Spleen (tissue), 13 donors: Measurements from ENCODE around the gene ACSM2B. TPM values are rescaled to one million over a fixed set of nuclear protein-coding genes. Genes with fewer than 3 reads are reported as not detected.
"Not testable (repeated sequence)": the region's sequence is repeated elsewhere in the genome, so short reads cannot be mapped to it uniquely, and the experiment has no call there.

ENCODE experiments used
- DNase-seq: peaks from one replicate; pipeline ENCODE4 v3.0.0-alpha.2; 2020
- H3K27ac ChIP-seq, 8 donors: fragments of 200-600 bp; sonication (generic) in 7 of 8; 1 replicate in 4 of 8; 2 replicates in 4 of 8; pipeline versions ENCODE4 v1.5.0 to v1.8.0; 2016 to 2021; ENCODE audit warnings: inconsistent platforms in 4 of 8, mild to moderate bottlenecking in 4 of 8, moderate library complexity in 1 of 8
- H3K27me3 ChIP-seq, 7 donors: fragments of 200-600 bp; sonication (generic) in 6 of 7; replicated peaks in 1 of 7; 1 replicate in 4 of 7; 2 replicates in 3 of 7; pipeline versions ENCODE4 v1.5.0 to v1.8.0; 2016 to 2021; ENCODE audit warnings: inconsistent platforms in 3 of 7, mild to moderate bottlenecking in 1 of 7
- H3K36me3 ChIP-seq, 6 donors: fragments of 200-600 bp; sonication (generic) in 5 of 6; 1 replicate in 4 of 6; 2 replicates in 2 of 6; pipeline versions ENCODE4 v1.5.0 to v1.8.0; 2016 to 2021; ENCODE audit warnings: inconsistent platforms in 2 of 6
- H3K4me1 ChIP-seq, 6 donors: fragments of 200-600 bp; sonication (generic) in 5 of 6; 1 replicate in 3 of 6; 2 replicates in 3 of 6; pipeline versions ENCODE4 v1.5.0 to v1.8.0; 2016 to 2021; ENCODE audit warnings: inconsistent platforms in 3 of 6
- H3K4me3 ChIP-seq, 8 donors: fragments of 200-600 bp; sonication (generic) in 7 of 8; 1 replicate in 4 of 8; 2 replicates in 4 of 8; pipeline versions ENCODE4 v1.5.0 to v1.8.0; 2016 to 2021; ENCODE audit warnings: inconsistent platforms in 4 of 8, mild to moderate bottlenecking in 4 of 8, moderate library complexity in 2 of 8
- H3K9me3 ChIP-seq, 8 donors: fragments of 200-600 bp; sonication (generic) in 7 of 8; 1 replicate in 4 of 8; 2 replicates in 4 of 8; pipeline versions ENCODE4 v1.5.0 to v1.8.0; 2016 to 2021; ENCODE audit warnings: inconsistent platforms in 4 of 8
- POLR2A ChIP-seq, 3 donors: fragments of 450-650 bp; IDR thresholded peaks; one replicate each; pipeline ENCODE4 v1.5.1; 2017; ENCODE audit warnings: antibody characterized with exemption in 3 of 3, mild to moderate bottlenecking in 1 of 3
- POLR2AphosphoS5 ChIP-seq, 3 donors: sonication (generic); formaldehyde crosslinking; IDR thresholded peaks; one replicate each; pipeline ENCODE4 v1.5.1; 2017; ENCODE audit warnings: antibody characterized with exemption in 3 of 3
- WGBS, 5 donors: extraction: QIAGEN DNeasy Blood & Tissue Kit in 3 of 5; methylation state at CpG; one replicate each; pipeline versions ENCODE4 v1.1.5 to v1.1.7; 2013 to 2018; 5-methylcytosine and 5-hydroxymethylcytosine counted together
- intact Hi-C: fragments of 100-400 bp; cut with DNase I; formaldehyde crosslinking; loops from one replicate; pipeline ENCODE4 v1.15.0; 2023; ENCODE audit warnings: low total_unique reads
- long read RNA-seq, 2 donors: transcript quantifications; one replicate each; lab custom pipeline, GENCODE V29; 2026
- polyA plus RNA-seq, 3 donors: library from polyadenylated mRNA; stranded (reverse); fragments of 200-250 nt; gene quantifications; one replicate each; pipeline ENCODE4 v1.2.1, GENCODE V29; 2013
- total RNA-seq, 7 donors: library from RNA; depleted of rRNA in 3 of 7; stranded (reverse); fragments of >200 nt in 3 of 7; fragmentation: NEBNext Ultra II Directional in 4 of 7; extraction: Animal tissue kit (Norgen Biotek cat#: 25700) in 4 of 7; gene quantifications; one replicate each; pipeline versions ENCODE4 v1.1.0 to v1.2.1, GENCODE V29; 2016 to 2021
- TF ChIP-seq, protein P1 (sequence below), 11 experiments: fragments of 200-600 bp in 7 of 11; fragments of 450-650 bp in 4 of 11; sonication (generic) in 4 of 11; IDR thresholded peaks in 8 of 11; conservative IDR thresholded peaks in 3 of 11; 1 replicate in 7 of 11; 2 replicates in 4 of 11; pipeline versions ENCODE4 v1.4.0 to v1.8.0; 2016 to 2021; ENCODE audit warnings: antibody characterized with exemption in 11 of 11, inconsistent platforms in 4 of 11, mild to moderate bottlenecking in 1 of 11
- donor health status: healthy with polysubstance abuse.
- donor health status: DM: no; HTN: no; CAD: no; lungs with moderate emphysema.
- donor health status: DM: no; HTN: no; CAD: no.
- donor health status: Bipolar disorder and iron deficiency.
- donor health status: healthy.
- donor health status: DM: no; HTN: no; CAD: no.
- donor health status: DM: yes; HTN: yes; CAD: no.

Gene ACSM2B, protein sequence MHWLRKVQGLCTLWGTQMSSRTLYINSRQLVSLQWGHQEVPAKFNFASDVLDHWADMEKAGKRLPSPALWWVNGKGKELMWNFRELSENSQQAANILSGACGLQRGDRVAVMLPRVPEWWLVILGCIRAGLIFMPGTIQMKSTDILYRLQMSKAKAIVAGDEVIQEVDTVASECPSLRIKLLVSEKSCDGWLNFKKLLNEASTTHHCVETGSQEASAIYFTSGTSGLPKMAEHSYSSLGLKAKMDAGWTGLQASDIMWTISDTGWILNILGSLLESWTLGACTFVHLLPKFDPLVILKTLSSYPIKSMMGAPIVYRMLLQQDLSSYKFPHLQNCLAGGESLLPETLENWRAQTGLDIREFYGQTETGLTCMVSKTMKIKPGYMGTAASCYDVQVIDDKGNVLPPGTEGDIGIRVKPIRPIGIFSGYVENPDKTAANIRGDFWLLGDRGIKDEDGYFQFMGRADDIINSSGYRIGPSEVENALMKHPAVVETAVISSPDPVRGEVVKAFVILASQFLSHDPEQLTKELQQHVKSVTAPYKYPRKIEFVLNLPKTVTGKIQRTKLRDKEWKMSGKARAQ
- total RNA-seq, result not detected
- polyA plus RNA-seq, result not detected
- long read RNA-seq, donor 1, result 0 reads
- long read RNA-seq, donor 2, result 0 reads

- 64 to 82% (median 71%) methylated on average over 2 of the region's 2 CpGs; no CpG with 5 or more reads in 2 of the 5 donors for WGBS, 5 donors
- H3K4me1 ChIP-seq, result not testable (repeated sequence)
Observed at GRCh38 chr16:20576145-20576544, at the start of gene ACSM2B. ACSM2B (minus strand) TSS chr16:20576367; CDS start chr16:20564845, 11,522 bp downstream.

GRCh38 chr16:20624882-20625807, 49.0 kb upstream of the ACSM2B start:
- TF ChIP-seq POLR2AphosphoS5 (IDR thresholded peaks at IDR 0.05) (no peak), POLR2A (IDR thresholded peaks at IDR 0.05) (no peak)
- TF ChIP-seq, protein P1, sequence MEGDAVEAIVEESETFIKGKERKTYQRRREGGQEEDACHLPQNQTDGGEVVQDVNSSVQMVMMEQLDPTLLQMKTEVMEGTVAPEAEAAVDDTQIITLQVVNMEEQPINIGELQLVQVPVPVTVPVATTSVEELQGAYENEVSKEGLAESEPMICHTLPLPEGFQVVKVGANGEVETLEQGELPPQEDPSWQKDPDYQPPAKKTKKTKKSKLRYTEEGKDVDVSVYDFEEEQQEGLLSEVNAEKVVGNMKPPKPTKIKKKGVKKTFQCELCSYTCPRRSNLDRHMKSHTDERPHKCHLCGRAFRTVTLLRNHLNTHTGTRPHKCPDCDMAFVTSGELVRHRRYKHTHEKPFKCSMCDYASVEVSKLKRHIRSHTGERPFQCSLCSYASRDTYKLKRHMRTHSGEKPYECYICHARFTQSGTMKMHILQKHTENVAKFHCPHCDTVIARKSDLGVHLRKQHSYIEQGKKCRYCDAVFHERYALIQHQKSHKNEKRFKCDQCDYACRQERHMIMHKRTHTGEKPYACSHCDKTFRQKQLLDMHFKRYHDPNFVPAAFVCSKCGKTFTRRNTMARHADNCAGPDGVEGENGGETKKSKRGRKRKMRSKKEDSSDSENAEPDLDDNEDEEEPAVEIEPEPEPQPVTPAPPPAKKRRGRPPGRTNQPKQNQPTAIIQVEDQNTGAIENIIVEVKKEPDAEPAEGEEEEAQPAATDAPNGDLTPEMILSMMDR (IDR thresholded peaks at IDR 0.05 in 8 of 11, conservative IDR thresholded peaks at IDR 0.05 in 3 of 11), result no peak
- H3K27me3 ChIP-seq, result peaks cover 0 to 5% (median 0%) of the 10 kb centered on the region in 7 donors
- 91 to 95% (median 94%) methylated on average over 17 to 18 of the region's 18 CpGs for WGBS, 5 donors
- intact Hi-C loops, result no loop called here
- H3K9me3 ChIP-seq, result no peaks in the 10 kb centered on the region
- no peak overlapping the region for H3K27ac ChIP-seq
- no peak for DNase-seq
- H3K36me3 ChIP-seq, result no peaks in the 10 kb centered on the region
- H3K4me3 ChIP-seq, result no peak overlapping the region
- peaks cover 0 to 11% (median 0%) of the 10 kb centered on the region in 6 donors for H3K4me1 ChIP-seq

More at GRCh38 chr16:20576145-20576544, at the start of gene ACSM2B:
- H3K36me3 ChIP-seq, intact Hi-C loops, H3K27ac ChIP-seq, H3K4me3 ChIP-seq, DNase-seq, H3K27me3 ChIP-seq: not testable (repeated sequence)
- peaks cover 0 to 13% (median 2%) of the 10 kb centered on the region in 8 donors for H3K9me3 ChIP-seq

DNA sequence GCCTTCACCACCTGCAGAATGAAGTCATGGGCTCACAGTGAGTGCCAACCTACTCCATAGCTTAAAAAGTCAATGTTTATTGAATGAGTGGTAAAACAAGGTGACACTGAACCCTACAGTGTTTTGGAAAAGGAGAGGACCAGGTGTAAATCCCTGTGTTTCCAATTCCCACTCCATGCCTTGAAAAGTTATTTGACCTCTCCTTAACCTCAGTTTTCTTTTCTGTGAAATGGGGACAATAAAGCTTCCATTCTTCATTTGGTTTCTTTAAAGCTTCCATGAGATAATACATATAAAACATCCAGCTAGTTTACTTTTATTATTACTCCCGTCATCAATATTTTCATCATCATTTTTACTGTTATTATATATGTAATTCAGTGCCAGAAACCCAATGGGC, 48.0 kb upstream of the ACSM2B start:
- no peak for DNase-seq
- TF ChIP-seq POLR2AphosphoS5 (IDR thresholded peaks at IDR 0.05) (no peak), POLR2A (IDR thresholded peaks at IDR 0.05) (no peak)
- TF ChIP-seq, protein P1 (IDR thresholded peaks at IDR 0.05 in 8 of 11, conservative IDR thresholded peaks at IDR 0.05 in 3 of 11), result no peak
- H3K27ac ChIP-seq, result no peak overlapping the region
- H3K27me3 ChIP-seq, result peaks cover 0 to 5% (median 0%) of the 10 kb centered on the region in 7 donors
- intact Hi-C loops, result no loop called here
- H3K4me3 ChIP-seq, result no peak overlapping the region
- no peaks in the 10 kb centered on the region for H3K9me3 ChIP-seq
- H3K36me3 ChIP-seq, result no peaks in the 10 kb centered on the region
- WGBS, 5 donors, result 84 to 98% (median 91%) methylated on average over 1 of the region's 1 CpG
- peaks cover 0 to 11% (median 0%) of the 10 kb centered on the region in 6 donors for H3K4me1 ChIP-seq

GRCh38 chr16:20622498-20622870, 46.3 kb upstream of the ACSM2B start:
- H3K27me3 ChIP-seq, result peaks cover 0 to 5% (median 0%) of the 10 kb centered on the region in 7 donors
- no peaks in the 10 kb centered on the region for H3K36me3 ChIP-seq
- H3K9me3 ChIP-seq, result no peaks in the 10 kb centered on the region
- TF ChIP-seq, protein P1 (IDR thresholded peaks at IDR 0.05 in 8 of 11, conservative IDR thresholded peaks at IDR 0.05 in 3 of 11), result no peak
- TF ChIP-seq POLR2AphosphoS5 (IDR thresholded peaks at IDR 0.05), result no peak
- no peak for TF ChIP-seq POLR2A (IDR thresholded peaks at IDR 0.05)
- no peaks in the 10 kb centered on the region for H3K4me1 ChIP-seq
- intact Hi-C loops, result no loop called here
- no peak overlapping the region for H3K27ac ChIP-seq
- H3K4me3 ChIP-seq, result no peak overlapping the region
- DNase-seq, result no peak
